ENCODE results near the gene MYO7B.

DNA sequence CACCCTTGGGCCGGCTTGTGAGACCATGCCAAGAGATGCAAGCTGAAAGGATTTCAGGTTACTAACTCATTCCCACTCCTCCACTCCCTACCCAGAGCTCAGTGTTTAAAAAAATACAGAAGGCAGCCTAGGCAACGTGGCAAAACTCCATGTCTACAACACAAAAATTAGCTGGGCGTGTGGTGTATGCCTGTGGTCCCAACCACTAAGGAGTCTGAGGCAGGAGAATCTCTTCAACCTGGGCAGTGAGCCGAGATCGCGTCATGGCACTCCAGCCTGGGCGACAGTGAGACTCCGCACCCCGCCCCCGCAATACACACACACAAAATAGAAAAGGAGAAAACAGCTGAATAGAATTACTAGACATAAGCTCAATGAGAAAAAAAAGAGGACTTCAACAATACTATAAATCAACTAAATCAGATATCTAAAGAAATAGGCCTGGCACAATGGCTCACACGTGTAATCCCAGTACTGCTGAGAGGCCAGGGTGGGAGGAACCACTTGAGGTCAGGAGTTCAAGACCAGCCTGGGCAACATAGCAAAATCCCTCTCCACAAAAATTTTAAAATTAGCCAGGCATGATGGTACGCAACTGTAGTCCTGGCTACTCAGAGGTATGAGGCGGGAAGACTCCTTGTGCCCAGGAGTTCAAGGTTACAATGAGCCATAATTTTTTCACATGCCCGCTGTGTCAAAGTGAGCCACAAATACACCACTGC lies 19.3 kb upstream of the MYO7B start:
- TF ChIP-seq, protein P1, sequence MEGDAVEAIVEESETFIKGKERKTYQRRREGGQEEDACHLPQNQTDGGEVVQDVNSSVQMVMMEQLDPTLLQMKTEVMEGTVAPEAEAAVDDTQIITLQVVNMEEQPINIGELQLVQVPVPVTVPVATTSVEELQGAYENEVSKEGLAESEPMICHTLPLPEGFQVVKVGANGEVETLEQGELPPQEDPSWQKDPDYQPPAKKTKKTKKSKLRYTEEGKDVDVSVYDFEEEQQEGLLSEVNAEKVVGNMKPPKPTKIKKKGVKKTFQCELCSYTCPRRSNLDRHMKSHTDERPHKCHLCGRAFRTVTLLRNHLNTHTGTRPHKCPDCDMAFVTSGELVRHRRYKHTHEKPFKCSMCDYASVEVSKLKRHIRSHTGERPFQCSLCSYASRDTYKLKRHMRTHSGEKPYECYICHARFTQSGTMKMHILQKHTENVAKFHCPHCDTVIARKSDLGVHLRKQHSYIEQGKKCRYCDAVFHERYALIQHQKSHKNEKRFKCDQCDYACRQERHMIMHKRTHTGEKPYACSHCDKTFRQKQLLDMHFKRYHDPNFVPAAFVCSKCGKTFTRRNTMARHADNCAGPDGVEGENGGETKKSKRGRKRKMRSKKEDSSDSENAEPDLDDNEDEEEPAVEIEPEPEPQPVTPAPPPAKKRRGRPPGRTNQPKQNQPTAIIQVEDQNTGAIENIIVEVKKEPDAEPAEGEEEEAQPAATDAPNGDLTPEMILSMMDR (IDR thresholded peaks at IDR 0.05), result no peak
- TF ChIP-seq POLR2A (IDR thresholded peaks at IDR 0.05), result no peak

Data from uterus (tissue), 2 donors.